GM12865 (cell line): ENCODE results near the gene PFKL.

Experiments
- DNase-seq: peaks from one replicate; pipeline ENCODE4 v3.0.0; 2010; ENCODE audit warnings: low read depth
- H3K4me3 ChIP-seq: 2 replicates; pipeline ENCODE4 v1.5.1; 2011; ENCODE audit warnings: mild to moderate bottlenecking, low read depth, low read length, control low read depth
- TF ChIP-seq, protein P1 (sequence below): IDR thresholded peaks from 2 replicates; pipeline ENCODE4 v1.5.1; 2011; ENCODE audit warnings: low read length, control low read depth, low read depth, inconsistent platforms; ENCODE audit not compliant: insufficient read depth; ENCODE audit errors: missing control alignments

Gene PFKL

DNA sequence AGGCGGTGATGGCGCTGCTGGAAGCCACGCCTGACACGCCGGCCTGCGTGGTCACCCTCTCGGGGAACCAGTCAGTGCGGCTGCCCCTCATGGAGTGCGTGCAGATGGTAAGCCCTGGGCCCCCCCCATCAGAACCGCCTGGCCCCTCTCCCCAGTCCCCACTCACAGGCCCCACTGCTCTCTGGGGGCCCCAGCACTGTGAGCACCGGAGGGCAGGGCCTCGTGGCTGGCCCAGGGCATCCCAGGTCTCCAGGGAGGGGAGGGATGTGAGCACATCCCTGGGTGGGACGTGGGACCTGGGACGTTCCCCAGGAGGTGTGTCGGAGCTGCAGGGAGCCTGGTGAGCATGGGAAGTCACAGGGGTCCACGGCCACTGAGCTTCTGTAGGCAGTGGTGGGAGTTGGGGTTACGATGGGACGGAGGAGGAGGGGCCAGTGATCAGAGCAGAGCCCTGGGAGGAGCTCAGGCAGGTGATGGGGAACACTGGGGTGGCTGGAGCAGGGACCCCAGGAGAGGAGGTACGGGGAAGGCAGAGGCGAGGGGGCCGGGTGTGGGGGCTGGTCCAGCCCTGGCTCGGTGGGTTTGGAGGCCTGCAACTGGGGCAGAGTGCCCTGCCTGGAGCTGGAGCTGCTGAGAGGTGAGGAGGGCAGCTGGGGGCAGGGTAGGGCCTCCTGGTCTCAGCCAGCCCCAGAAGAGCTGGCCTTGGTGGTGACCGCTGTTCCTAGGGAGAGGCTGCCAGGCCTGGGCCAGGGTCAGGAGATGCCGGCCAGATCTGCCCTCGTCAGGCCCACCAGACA is 18.8 kb downstream of the PFKL start:
- DNase-seq = no peak
- TF ChIP-seq, protein P1, sequence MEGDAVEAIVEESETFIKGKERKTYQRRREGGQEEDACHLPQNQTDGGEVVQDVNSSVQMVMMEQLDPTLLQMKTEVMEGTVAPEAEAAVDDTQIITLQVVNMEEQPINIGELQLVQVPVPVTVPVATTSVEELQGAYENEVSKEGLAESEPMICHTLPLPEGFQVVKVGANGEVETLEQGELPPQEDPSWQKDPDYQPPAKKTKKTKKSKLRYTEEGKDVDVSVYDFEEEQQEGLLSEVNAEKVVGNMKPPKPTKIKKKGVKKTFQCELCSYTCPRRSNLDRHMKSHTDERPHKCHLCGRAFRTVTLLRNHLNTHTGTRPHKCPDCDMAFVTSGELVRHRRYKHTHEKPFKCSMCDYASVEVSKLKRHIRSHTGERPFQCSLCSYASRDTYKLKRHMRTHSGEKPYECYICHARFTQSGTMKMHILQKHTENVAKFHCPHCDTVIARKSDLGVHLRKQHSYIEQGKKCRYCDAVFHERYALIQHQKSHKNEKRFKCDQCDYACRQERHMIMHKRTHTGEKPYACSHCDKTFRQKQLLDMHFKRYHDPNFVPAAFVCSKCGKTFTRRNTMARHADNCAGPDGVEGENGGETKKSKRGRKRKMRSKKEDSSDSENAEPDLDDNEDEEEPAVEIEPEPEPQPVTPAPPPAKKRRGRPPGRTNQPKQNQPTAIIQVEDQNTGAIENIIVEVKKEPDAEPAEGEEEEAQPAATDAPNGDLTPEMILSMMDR = no peak
- H3K4me3 ChIP-seq = no peak overlapping the region

DNA sequence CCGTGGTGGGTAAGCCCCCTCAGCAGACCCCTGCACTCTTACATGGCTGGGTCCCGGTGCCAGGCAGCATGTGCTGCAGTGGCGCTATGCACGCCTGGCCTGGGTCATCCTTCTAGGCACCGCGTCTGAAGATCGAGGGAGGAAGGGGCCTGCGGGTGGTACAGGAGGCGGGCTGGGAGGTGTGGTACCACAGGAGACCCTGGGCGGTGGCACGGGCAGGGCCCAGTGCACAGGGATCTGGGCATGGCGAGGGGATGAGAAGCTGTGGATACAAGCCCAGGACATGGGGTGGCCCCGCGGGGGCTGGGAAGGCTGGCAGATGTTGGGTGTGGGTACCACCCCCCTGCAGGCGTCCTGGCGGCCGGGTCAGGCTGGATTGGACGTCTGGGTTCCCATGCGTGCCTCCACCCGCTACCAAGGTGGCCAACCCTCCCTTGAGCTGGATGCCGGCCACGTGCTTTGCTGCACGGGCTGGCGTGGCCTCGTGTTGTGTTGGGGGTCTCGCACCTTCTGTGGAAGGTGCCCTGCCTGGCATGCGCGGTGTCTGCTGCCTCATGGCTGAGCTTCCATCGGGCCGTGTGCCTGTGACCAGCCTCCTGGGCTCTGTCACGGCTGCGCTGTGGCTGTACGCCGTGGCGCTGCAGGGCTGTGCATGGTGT is 19.7 kb downstream of the PFKL start:
- no peak overlapping the region for H3K4me3 ChIP-seq
- TF ChIP-seq, protein P1 = no peak
- DNase-seq = no peak

DNA sequence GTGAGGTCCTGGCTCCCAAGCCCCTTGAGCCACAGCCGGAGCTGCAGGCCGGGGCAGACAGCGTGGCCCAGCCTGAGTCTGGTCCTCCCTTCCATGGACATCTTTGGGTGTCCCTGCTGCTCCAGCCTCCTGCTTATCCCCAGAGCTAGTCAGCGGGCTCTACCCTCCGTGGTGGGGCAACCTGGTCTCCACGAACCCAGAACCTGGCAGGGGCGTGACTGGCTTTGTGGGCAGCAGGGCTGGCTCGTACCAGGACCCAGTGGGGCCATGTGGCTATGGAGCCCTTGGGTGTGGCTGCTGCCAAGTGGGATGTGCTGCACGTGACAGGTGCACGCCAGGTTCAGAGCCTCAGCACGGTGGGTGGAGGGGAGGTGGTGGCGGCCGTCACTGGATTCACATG is 21.0 kb downstream of the PFKL start:
- TF ChIP-seq, protein P1 = no peak
- H3K4me3 ChIP-seq = no peak overlapping the region
- no peak for DNase-seq

DNA sequence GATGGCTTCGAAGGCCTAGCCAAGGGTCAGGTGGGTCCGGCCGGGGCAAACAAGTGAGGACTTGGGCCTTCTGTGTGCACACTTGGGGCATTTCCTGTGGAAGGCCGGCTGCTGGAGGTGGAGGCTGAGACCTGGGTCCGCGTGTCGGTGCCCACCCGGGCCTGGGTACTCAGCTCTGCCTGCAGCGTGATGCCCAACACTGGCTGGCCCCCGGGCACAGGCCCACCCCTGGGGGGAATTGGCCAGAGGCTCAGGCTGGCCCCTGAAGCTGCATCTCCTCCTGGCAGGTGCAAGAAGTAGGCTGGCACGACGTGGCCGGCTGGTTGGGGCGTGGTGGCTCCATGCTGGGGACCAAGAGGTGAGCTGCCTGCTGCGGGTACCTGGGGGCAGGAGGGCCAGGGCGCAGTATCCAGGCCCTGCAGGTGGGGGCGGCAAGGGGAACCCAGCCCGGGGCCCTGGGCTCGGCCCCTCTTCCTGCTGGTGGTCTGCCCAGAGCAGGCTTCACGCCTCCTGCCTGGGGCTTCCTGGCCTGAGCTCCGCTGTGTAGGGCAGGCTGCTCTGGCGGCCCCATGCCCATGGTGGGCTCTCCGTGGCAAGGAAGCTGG is 22.1 kb downstream of the PFKL start:
- TF ChIP-seq, protein P1 = no peak
- DNase-seq = no peak
- H3K4me3 ChIP-seq = no peak overlapping the region

DNA sequence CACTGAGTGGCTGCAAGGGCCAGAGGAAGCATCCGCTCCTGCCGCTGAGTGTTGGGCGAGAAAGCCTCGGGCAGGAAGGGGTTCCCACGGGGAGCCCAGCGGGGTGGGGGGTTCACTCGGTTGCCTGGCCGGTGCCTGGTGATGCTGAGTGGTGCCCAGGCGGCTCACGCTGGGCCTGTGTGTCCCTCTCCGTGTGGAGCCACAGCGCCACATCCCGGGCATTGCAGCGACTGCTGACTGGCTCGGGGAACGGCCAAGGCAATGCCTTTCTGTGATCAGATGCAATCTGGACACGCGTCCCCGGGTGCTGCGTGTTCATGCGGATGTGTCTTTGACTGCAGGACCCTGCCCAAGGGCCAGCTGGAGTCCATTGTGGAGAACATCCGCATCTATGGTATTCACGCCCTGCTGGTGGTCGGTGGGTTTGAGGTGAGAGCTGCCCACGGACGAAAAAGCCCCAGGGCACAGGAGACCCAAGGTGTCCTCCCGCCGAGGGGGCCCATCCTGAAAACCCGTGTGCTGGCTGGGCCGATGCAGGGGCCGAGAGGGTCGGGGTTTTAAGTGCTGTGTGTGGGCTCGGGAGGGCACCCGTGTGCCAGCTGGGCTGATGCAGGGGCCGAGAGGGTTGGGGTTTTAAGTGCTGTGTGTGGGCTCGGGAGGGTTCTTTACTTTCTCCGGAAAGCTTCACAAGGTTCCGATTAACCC is 22.9 kb downstream of the PFKL start:
- TF ChIP-seq, protein P1 = no peak
- DNase-seq = no peak
- H3K4me3 ChIP-seq = no peak overlapping the region

DNA sequence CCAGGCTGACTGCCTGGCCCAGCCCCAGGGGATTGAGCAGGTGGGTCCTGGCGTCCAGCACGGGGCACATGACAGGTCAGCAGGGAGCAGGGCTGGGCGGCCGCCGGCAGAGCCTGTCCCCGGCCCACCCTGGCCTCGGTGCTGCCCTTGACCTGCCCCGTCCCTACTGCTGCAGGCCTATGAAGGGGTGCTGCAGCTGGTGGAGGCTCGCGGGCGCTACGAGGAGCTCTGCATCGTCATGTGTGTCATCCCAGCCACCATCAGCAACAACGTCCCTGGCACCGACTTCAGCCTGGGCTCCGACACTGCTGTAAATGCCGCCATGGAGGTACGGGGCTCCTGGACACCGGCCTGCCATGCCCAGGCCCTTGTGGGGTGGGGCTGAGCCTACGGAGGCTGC is 23.7 kb downstream of the PFKL start:
- H3K4me3 ChIP-seq = no peak overlapping the region
- DNase-seq = no peak
- TF ChIP-seq, protein P1 = no peak
